ENCODE measurements around the gene DPP6.

- TF ChIP-seq, protein P1, sequence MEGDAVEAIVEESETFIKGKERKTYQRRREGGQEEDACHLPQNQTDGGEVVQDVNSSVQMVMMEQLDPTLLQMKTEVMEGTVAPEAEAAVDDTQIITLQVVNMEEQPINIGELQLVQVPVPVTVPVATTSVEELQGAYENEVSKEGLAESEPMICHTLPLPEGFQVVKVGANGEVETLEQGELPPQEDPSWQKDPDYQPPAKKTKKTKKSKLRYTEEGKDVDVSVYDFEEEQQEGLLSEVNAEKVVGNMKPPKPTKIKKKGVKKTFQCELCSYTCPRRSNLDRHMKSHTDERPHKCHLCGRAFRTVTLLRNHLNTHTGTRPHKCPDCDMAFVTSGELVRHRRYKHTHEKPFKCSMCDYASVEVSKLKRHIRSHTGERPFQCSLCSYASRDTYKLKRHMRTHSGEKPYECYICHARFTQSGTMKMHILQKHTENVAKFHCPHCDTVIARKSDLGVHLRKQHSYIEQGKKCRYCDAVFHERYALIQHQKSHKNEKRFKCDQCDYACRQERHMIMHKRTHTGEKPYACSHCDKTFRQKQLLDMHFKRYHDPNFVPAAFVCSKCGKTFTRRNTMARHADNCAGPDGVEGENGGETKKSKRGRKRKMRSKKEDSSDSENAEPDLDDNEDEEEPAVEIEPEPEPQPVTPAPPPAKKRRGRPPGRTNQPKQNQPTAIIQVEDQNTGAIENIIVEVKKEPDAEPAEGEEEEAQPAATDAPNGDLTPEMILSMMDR (IDR thresholded peaks at IDR 0.05), result no peak
- TF ChIP-seq POLR2AphosphoS5 (IDR thresholded peaks at IDR 0.05) (no peak), POLR2A (IDR thresholded peaks at IDR 0.05) (no peak)
Measured at GRCh38 chr7:154840086-154840485, 787.9 kb downstream of the DPP6 start.
